ENCODE results near the gene CACNA1G. TPM values are rescaled to one million over a fixed set of nuclear protein-coding genes. Genes with fewer than 3 reads are reported as not detected.

Gene CACNA1G
- total RNA-seq, 1 experiment from 2014 or later, result not detected

DNA sequence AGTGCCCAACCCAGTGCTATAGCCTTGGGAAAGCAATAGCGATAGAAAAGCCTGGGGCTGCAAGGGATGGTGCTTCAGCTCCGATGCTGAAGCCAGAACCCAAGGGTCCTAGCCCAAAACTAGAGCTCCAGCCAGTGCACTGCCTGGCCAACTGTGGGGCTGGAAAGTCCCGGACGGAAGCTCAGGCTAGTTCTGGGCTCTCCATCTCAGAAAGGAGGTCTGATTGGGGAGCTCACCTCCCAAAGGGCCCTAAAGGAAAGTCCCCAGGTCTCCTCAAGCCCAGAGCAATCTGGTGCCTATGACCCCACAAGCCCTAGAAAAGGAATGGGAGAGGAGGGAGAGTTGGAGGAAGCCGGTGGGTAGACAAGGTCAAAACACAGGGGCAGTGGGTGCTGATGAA, 72.1 kb downstream of the CACNA1G start:
- Mint-ChIP-seq H3K27me3 (ENCODE audit: insufficient read depth, unreplicated experiment) (no peaks in the 10 kb centered on the region), H3K9me3 (ENCODE audit: unreplicated experiment) (no peaks in the 10 kb centered on the region), H3K4me3 (ENCODE audit: unreplicated experiment) (no peak overlapping the region), H3K36me3 (ENCODE audit: insufficient read depth, unreplicated experiment) (peaks cover 12% of the 10 kb centered on the region), H3K4me1 (ENCODE audit: insufficient read depth, unreplicated experiment) (peaks cover 35% of the 10 kb centered on the region), H3K27ac (ENCODE audit: low read depth, unreplicated experiment) (no peak overlapping the region)
- ChIA-PET POLR2A (interaction anchor here (1.2 kb wide), 1 partner anchor 60 kb away, joined by 3 read pairs; no protein-coding TSS in a partner anchor), CTCF (interaction anchor here (0.7 to 10.0 kb wide), 6 partner anchors 14 to 149 kb away, joined by 3 to 248 read pairs (median 4); no protein-coding TSS in a partner anchor)
- no TSS peak for BruUV-seq (replicated peaks)
- intact Hi-C loops (cut with micrococcal nuclease), result no loop called here
- no peak for DNase-seq (ENCODE audit: unreplicated experiment)
- TF ChIP-seq, protein P1, sequence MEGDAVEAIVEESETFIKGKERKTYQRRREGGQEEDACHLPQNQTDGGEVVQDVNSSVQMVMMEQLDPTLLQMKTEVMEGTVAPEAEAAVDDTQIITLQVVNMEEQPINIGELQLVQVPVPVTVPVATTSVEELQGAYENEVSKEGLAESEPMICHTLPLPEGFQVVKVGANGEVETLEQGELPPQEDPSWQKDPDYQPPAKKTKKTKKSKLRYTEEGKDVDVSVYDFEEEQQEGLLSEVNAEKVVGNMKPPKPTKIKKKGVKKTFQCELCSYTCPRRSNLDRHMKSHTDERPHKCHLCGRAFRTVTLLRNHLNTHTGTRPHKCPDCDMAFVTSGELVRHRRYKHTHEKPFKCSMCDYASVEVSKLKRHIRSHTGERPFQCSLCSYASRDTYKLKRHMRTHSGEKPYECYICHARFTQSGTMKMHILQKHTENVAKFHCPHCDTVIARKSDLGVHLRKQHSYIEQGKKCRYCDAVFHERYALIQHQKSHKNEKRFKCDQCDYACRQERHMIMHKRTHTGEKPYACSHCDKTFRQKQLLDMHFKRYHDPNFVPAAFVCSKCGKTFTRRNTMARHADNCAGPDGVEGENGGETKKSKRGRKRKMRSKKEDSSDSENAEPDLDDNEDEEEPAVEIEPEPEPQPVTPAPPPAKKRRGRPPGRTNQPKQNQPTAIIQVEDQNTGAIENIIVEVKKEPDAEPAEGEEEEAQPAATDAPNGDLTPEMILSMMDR (IDR thresholded peaks at IDR 0.05; ENCODE audit: unreplicated experiment), result no peak

DNA sequence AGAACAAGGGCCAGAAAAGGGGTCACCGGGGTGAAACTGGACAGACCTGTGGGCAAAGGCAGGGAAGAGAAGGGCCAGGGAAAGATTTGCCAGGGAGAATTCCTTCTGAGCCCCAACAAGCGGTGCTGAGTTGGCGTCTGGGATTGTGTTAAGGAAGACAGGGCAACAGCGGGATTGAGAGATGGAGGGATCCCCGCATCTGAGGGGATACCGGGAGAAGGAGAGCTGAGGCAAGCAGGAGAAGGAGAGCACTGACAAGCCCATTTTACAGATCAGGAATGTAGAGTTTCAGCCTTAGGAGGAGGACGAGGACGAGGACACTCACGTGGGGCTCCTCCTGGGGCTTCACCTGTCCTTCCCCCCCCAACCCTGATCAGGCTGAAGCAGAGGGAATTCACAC, 73.2 kb downstream of the CACNA1G start:
- H3K4me3 Mint-ChIP-seq (ENCODE audit: unreplicated experiment), result peak overlapping the region; percentile 71
- intact Hi-C loops (cut with micrococcal nuclease), result no loop called here

DNA sequence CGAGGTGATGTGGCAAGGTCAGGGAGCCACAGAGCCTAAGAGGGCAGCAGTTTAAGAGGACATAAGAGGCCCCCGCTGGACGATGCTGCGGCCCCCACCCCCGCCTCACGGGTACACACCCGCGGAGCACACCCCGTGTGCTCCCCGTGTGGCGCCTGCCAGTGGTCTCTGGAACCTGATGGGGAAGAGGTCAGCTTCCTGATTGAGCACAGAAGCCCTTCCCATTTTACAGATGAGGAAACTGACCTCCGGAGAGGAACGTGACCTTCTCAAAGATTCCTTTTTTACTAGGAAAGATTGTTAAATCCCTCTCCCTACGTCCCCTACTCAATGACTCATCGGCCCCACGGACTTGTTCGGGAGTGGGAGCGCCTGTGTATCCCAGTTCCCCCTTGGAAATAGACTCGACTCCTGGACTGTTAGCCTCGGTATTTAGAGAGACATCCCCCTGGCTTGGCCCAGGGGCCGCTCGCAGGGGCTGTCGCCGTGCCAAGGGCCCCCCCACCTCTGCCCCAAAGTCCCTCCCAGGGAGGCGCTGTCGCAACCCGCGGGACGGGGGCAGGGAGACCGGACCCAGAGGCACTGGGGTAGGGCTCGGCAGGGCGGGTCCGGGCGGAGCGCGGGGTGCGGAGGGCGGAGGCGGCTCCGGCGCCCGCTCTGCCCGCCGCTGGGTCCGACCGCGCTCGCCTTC, 73.9 kb downstream of the CACNA1G start, which contains the start of gene ABCC3:
Gene ABCC3, plus strand, starts transcription at position 658 of the 691 bp plus-strand sequence. CDS start 56 bp downstream, outside the sequence.
- Mint-ChIP-seq H3K4me3 (ENCODE audit: unreplicated experiment) (peak within 1 kb of the TSS; percentile 71), H3K4me1 (ENCODE audit: insufficient read depth, unreplicated experiment) (peaks cover 46% of the 10 kb centered on the region), H3K27ac (ENCODE audit: low read depth, unreplicated experiment) (peak within 1 kb of the TSS; percentile 68), H3K9me3 (ENCODE audit: unreplicated experiment) (no peaks in the 10 kb centered on the region), H3K36me3 (ENCODE audit: insufficient read depth, unreplicated experiment) (peaks cover 12% of the 10 kb centered on the region), H3K27me3 (ENCODE audit: insufficient read depth, unreplicated experiment) (no peaks in the 10 kb centered on the region)
- TF ChIP-seq, protein P1 (IDR thresholded peaks at IDR 0.05; ENCODE audit: unreplicated experiment), result no peak
- DNase-seq (ENCODE audit: unreplicated experiment), result peak; percentile 73
- CTCF ChIA-PET, result interaction anchor here (0.7 to 10.0 kb wide), 3 partner anchors 36 to 88 kb away, joined by 3 to 118 read pairs (median 5); partner anchors contain the start of gene SPATA20
- POLR2A ChIA-PET, result interaction anchor here (0.6 to 5.4 kb wide), 6 partner anchors 37 to 122 kb away, joined by 3 to 87 read pairs (median 6); partner anchors contain the start of gene ANKRD40
- BruUV-seq (replicated peaks), result no TSS peak
- intact Hi-C loops (cut with micrococcal nuclease), result no loop called here

More for the DNA sequence above, 73.2 kb downstream of the CACNA1G start:
- CTCF ChIA-PET, result interaction anchor here (0.7 to 10.0 kb wide), 3 partner anchors 37 to 63 kb away, joined by 3 to 248 read pairs (median 118); no protein-coding TSS in a partner anchor
- peak overlapping the region; percentile 68 for H3K27ac Mint-ChIP-seq (ENCODE audit: low read depth, unreplicated experiment)
- no TSS peak for BruUV-seq (replicated peaks)
- no peaks in the 10 kb centered on the region for H3K27me3 Mint-ChIP-seq (ENCODE audit: insufficient read depth, unreplicated experiment)
- TF ChIP-seq, protein P1 (IDR thresholded peaks at IDR 0.05; ENCODE audit: unreplicated experiment), result no peak
- peaks cover 45% of the 10 kb centered on the region for H3K4me1 Mint-ChIP-seq (ENCODE audit: insufficient read depth, unreplicated experiment)
- H3K36me3 Mint-ChIP-seq (ENCODE audit: insufficient read depth, unreplicated experiment), result peaks cover 12% of the 10 kb centered on the region
- POLR2A ChIA-PET, result interaction anchor here (0.9 kb wide), 1 partner anchor 58 kb away, joined by 4 read pairs; no protein-coding TSS in a partner anchor
- H3K9me3 Mint-ChIP-seq (ENCODE audit: unreplicated experiment), result no peaks in the 10 kb centered on the region
- DNase-seq (ENCODE audit: unreplicated experiment), result no peak

All from MCF 10A (cell line).